ENCODE data around the gene AVPI1. TPM values are rescaled to one million over a fixed set of nuclear protein-coding genes. Genes with fewer than 3 reads are reported as not detected.
"Not testable (repeated sequence)": the region's sequence is repeated elsewhere in the genome, so short reads cannot be mapped to it uniquely, and the experiment has no call there.

The AVPI1 gene
- total RNA-seq, 1 donor from 2014 or later: 7.9 TPM

GRCh38 chr10:97640174-97640867 lies 46.7 kb downstream of the AVPI1 start, which contains the start of gene PI4K2A:
TSS of gene PI4K2A (plus strand) at chr10:97640671. CDS start at chr10:97640743, 72 bp downstream.
- peak; percentile 94 to 98 for DNase-seq (ENCODE audit: low spot score in 2 of 2, unreplicated experiment in 2 of 2)
- Mint-ChIP-seq H3K27ac (peak within 1 kb of the TSS; percentile 95), H3K36me3 (no peaks in the 10 kb centered on the region), H3K27me3 (ENCODE audit: low read depth) (no peaks in the 10 kb centered on the region), H3K9me3 (no peaks in the 10 kb centered on the region), H3K4me3 (peak within 1 kb of the TSS; percentile 90), H3K4me1 (peaks cover 19% of the 10 kb centered on the region)
- TF ChIP-seq, protein P1, sequence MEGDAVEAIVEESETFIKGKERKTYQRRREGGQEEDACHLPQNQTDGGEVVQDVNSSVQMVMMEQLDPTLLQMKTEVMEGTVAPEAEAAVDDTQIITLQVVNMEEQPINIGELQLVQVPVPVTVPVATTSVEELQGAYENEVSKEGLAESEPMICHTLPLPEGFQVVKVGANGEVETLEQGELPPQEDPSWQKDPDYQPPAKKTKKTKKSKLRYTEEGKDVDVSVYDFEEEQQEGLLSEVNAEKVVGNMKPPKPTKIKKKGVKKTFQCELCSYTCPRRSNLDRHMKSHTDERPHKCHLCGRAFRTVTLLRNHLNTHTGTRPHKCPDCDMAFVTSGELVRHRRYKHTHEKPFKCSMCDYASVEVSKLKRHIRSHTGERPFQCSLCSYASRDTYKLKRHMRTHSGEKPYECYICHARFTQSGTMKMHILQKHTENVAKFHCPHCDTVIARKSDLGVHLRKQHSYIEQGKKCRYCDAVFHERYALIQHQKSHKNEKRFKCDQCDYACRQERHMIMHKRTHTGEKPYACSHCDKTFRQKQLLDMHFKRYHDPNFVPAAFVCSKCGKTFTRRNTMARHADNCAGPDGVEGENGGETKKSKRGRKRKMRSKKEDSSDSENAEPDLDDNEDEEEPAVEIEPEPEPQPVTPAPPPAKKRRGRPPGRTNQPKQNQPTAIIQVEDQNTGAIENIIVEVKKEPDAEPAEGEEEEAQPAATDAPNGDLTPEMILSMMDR (IDR thresholded peaks at IDR 0.05; ENCODE audit: unreplicated experiment): no peak

DNA sequence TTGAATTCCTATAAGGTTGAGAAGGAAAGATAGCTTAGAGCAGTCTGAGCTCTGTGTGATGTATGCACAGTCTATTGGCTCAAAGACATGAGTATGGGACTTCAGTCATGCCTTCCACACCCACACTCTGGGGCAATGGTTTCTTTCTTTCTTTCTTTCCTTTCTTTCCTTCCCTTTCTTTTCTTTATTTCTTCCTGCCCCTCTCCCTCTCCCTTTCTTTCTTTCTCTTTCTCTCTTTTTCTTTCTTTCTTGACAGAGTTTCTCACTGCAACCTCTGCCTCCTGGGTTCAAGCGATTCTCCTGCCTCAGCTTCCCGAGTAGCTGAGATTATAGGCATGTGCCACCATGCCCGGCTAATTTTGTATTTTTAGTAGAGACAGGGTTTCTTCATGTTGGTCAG lies 48.0 kb downstream of the AVPI1 start:
- not testable (repeated sequence) for H3K9me3 Mint-ChIP-seq; H3K36me3 Mint-ChIP-seq; H3K27ac Mint-ChIP-seq; DNase-seq (ENCODE audit: low spot score in 2 of 2, unreplicated experiment in 2 of 2); H3K27me3 Mint-ChIP-seq (ENCODE audit: low read depth); H3K4me3 Mint-ChIP-seq
- H3K4me1 Mint-ChIP-seq: peaks cover 19% of the 10 kb centered on the region

DNA sequence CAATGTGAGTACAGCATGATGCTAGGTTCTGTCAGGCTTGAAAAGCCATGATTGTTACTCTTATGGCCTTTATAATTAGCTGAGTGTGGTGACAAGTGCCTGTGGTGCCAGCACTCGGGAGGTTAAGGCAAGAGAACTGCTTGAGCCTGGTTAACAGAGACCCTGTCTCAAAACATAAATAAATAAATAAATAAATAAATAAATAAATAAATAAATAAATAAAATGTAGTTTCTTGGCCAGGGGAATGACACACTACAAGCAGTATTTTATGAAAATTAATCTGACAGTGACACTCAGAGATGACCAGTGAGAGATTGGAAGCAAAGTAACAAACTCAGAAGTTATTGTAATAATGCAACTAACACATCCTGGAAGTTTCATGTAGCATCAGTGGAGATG lies 51.5 kb downstream of the AVPI1 start:
- Mint-ChIP-seq H3K4me3 (no peak overlapping the region), H3K4me1 (peaks cover 11% of the 10 kb centered on the region), H3K9me3 (no peaks in the 10 kb centered on the region), H3K27me3 (ENCODE audit: low read depth) (no peaks in the 10 kb centered on the region), H3K36me3 (no peaks in the 10 kb centered on the region), H3K27ac (no peak overlapping the region)
- DNase-seq (ENCODE audit: low spot score in 2 of 2, unreplicated experiment in 2 of 2): no peak
- TF ChIP-seq, protein P1 (IDR thresholded peaks at IDR 0.05; ENCODE audit: unreplicated experiment): no peak

GRCh38 chr10:97633921-97634320 lies 53.1 kb downstream of the AVPI1 start:
- no peaks in the 10 kb centered on the region for H3K9me3 Mint-ChIP-seq
- peaks cover 11% of the 10 kb centered on the region for H3K4me1 Mint-ChIP-seq
- DNase-seq (ENCODE audit: low spot score in 2 of 2, unreplicated experiment in 2 of 2): no peak
- no peaks in the 10 kb centered on the region for H3K27me3 Mint-ChIP-seq (ENCODE audit: low read depth)
- peak overlapping the region; percentile 97 for H3K4me3 Mint-ChIP-seq
- TF ChIP-seq, protein P1 (IDR thresholded peaks at IDR 0.05; ENCODE audit: unreplicated experiment): no peak
- H3K36me3 Mint-ChIP-seq: no peaks in the 10 kb centered on the region
- peak overlapping the region; percentile 87 for H3K27ac Mint-ChIP-seq

DNA sequence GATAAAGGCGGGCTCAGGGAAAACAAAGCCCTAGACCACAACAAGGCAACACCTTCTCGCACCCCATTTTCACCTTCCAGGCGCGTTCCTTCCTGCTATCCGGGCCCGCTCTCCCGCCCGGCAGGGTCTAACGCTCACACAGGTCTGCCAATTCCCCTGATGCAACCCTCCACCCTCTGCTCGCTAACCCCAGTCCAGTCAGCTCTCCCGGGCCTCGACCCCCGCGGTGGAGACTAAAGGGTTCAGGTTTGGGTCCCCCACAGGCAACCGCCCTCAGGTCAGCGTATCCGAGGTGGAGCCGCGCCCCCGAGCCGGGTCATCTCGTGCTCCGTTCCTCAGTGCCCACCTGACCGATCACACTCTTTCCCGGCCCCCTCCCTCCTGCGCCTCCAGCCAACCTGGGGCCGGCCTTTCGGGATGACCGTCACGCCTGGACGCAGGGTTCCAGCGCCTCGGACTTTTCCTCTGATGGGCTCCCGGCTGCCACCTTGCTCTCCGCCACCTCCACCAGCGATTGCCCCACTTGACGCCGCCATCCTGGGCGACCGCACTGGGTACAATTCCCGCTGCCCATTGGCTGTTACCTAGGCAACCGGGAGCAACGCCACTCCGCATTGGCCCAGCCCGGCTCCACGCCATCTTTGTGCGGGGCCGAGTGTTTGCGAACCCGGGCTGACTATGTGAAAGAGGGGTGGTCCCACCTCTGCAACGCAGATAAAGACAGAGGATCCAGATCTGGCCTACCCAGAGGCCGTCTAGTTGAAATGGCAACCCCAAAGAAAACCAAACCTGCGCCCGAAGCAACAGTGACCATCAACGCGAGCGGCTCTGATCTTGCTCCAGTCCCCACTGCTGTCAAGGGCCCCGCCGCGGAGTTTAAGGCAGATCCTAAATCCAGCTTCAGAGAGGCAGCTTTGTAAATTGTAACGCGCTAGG lies 53.8 kb downstream of the AVPI1 start, which contains the start of gene MORN4:
TSS of gene MORN4 (minus strand) at position 552 of the 936 bp plus-strand sequence. CDS start 13,847 bp downstream, outside the sequence.
- Mint-ChIP-seq H3K9me3 (no peaks in the 10 kb centered on the region), H3K27ac (peak within 1 kb of the TSS; percentile 87), H3K36me3 (no peaks in the 10 kb centered on the region), H3K27me3 (ENCODE audit: low read depth) (no peaks in the 10 kb centered on the region), H3K4me3 (peak within 1 kb of the TSS; percentile 97), H3K4me1 (peaks cover 11% of the 10 kb centered on the region)
- TF ChIP-seq, protein P1 (IDR thresholded peaks at IDR 0.05; ENCODE audit: unreplicated experiment): no peak
- DNase-seq (ENCODE audit: low spot score in 2 of 2, unreplicated experiment in 2 of 2): peak; percentile 86 to 93

GRCh38 chr10:97631098-97631497 lies 55.9 kb downstream of the AVPI1 start:
- DNase-seq (ENCODE audit: low spot score in 2 of 2, unreplicated experiment in 2 of 2): no peak
- H3K9me3 Mint-ChIP-seq: no peaks in the 10 kb centered on the region
- no peaks in the 10 kb centered on the region for H3K36me3 Mint-ChIP-seq

More at GRCh38 chr10:97631098-97631497, 55.9 kb downstream of the AVPI1 start:
- no peaks in the 10 kb centered on the region for H3K27me3 Mint-ChIP-seq (ENCODE audit: low read depth)
- peaks cover 11% of the 10 kb centered on the region for H3K4me1 Mint-ChIP-seq
- no peak overlapping the region for H3K4me3 Mint-ChIP-seq
- TF ChIP-seq, protein P1 (IDR thresholded peaks at IDR 0.05; ENCODE audit: unreplicated experiment): no peak
- no peak overlapping the region for H3K27ac Mint-ChIP-seq
